Inferior parietal cortex (tissue), 1 donor: ENCODE measurements around the gene CCDC7.
"Not testable (repeated sequence)": the region's sequence is repeated elsewhere in the genome, so short reads cannot be mapped to it uniquely, and the experiment has no call there.

Experiments used
- DNase-seq: peaks from one replicate; pipeline ENCODE4 v3.0.0-alpha.2; 2016; ENCODE audit errors: extremely low spot score

Gene CCDC7

DNA sequence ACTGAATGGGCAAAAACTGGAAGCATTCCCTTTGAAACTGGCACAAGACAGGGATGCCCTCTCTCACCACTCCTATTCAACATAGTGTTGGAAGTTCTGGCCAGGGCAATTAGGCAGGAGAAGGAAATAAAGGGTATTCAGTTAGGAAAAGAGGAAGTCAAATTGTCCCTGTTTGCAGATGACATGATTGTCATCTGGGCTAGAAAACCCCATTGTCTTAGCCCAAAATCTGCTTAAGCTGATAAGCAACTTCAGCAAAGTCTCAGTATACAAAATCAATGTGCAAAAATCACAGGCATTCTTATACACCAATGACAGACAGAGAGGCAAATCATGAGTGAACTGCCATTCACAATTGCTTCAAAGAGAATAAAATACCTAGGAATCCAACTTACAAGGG lies 116.8 kb downstream of the CCDC7 start:
- DNase-seq = not testable (repeated sequence)

DNA sequence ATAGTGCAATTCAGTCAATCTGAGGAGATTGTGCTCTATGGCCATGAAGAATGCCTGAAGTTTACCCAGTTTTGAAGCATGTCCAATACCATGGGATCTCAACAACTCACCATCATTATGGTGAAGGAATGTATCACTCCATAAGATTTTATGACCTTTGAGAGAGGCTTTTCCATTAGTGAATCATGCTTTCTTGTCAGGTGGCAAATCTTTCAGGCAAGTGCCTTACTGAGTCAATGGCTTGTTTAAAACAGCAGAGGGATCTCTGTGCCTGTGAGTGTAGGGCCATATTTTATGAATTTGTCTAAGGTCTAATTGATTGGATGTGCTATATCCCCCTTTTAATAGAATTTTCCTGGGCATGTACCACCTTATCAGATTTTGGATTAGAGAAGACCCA lies 131.5 kb downstream of the CCDC7 start:
- DNase-seq = no peak

DNA sequence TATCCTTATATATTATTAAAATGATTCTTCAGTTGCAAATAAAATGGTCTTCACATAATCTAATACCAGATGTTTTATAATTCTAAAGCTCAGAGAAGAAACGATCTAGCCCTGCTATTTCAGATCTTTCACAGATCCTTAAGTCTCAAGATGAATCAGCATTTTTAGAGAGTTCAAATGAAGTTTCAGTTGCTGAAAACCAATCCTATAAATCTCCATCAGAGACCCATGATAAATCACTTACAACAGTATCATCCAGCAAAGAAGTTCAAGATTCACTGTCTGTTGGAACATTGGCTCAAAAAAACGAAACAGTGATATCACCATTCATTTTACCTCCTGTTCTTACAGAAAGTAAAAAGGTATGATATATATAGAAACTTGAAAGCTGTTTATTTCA lies 137.0 kb downstream of the CCDC7 start:
- DNase-seq = no peak

DNA sequence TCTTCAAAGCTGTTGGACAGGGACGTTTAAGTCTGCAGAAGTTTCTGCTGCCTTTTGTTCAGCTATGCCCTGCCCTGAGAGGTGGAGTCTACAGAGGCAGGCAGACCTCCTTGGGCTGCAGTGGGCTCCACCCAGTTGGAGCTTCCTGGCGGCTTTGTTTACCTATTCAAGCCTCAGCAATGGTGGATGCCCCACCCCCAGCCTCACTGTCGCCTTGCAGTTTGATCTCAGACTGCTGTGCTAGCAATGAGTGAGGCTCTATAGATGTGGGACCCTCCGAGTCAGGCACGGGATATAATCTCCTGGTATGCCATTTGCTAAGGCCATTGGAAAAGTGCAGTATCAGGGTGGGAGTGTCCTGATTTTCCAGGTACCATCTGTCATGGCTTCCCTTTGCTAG lies 152.1 kb downstream of the CCDC7 start:
- DNase-seq = not testable (repeated sequence)

DNA sequence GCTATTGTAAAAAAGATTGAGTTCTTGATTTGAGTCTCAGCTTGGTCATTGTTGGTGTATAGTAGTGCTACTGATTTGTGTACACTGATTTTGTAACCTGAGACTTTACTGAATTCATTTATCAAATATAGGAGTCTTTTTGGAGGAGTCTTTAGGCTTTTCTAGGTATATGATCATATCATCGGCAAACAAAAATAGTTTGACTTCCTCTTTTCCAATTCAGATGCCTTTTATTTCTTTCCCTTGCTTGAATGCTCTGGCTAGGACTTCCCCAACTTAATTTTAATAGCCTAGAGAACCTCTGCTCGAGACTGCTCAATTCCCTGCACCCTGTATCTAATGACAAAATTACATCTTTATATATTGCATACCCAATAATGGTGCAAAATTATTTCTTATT lies 154.4 kb downstream of the CCDC7 start:
- DNase-seq = no peak

DNA sequence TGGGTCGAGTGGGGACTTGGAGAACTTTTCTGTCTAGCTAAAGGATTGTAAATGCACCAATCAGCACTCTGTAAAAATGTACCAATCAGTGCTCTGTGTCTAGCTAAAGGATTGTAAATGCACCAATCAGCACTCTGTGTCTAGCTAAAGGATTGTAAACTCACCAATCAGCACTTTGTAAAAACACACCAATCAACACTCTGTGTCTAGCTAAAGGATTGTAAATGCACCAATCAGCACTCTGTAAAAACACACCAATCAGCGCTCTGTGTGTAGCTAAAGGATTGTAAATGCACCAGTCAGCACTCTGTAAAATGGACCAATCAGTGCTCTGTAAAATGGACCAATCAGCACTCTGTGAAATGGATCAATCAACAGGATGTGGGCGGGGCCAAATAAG lies 155.6 kb downstream of the CCDC7 start:
- DNase-seq = not testable (repeated sequence)

DNA sequence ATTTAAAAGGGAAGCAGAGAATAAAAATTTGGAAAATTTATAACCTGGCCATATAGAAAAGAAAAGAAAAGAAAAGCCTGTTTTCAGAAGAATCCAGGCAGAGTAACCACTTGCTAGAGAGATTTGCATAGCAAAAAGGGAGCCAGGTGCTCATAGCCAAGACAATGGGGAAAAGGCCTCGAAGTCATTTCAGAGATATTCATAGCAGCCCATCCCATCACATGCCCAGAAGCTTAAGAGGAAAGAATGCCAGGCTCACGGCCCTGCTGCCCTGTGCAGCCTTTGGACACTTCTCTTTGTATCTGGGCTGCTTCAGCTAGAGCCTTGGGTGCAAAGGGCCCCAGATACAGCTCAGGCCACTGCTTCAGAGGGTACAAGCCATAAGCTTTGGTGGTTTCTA lies 159.8 kb downstream of the CCDC7 start:
- no peak for DNase-seq

DNA sequence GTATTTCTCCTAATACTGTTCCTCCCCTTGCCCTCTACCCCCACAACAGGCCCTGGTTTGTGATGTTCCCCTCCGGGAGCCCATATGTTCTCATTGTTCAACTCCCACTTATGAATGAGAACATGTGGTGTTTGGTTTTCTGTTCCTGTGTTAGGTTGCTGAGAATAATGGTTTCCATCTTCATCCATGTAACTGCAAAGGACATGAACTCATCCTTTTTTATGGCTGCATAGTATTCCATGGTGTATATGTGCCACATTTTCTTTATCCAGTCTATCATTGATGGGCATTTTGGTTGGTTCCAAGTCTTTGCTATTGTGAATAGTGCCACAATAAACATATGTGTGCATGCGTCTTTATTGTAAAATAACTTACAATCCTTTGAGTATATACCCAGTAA lies 164.6 kb downstream of the CCDC7 start:
- DNase-seq = not testable (repeated sequence)

DNA sequence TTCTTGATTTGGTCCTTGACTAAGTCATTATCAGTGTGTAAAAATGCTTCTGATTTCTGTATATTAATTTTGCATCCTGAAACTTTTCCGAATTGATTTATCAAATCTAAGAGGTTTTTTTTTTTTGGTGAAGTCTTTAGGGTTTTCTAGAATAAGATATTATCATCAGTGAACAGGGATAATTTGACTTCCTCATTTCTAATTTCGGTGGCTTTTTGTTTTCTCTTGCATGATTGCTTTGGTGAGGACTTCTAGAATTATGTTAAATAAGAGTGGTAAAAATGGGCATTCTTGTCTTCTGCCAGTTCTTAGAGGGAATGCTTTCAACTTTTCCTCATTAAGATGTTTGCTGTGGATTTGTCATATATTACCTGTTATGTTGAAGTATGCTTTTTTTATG lies 170.5 kb downstream of the CCDC7 start:
- DNase-seq = no peak

DNA sequence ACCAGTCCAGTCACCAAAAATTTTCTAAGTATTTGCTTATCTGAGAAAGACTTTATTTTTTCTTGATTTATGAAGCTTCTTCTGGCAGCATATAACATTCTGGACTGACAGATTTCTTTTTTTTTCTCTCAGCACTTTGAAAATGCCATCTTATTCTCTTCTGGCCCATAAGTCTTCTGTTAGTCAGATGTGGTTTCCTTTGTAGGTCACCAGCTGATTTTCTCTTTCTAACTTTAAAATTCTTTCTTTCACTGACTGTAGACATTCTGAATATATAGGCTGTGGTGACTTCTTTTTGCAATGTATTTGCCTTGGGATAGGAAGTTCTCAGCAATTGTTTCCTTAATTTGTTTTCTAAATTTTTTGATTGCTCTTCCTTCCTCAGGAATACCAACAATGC lies 172.5 kb downstream of the CCDC7 start:
- no peak for DNase-seq

DNA sequence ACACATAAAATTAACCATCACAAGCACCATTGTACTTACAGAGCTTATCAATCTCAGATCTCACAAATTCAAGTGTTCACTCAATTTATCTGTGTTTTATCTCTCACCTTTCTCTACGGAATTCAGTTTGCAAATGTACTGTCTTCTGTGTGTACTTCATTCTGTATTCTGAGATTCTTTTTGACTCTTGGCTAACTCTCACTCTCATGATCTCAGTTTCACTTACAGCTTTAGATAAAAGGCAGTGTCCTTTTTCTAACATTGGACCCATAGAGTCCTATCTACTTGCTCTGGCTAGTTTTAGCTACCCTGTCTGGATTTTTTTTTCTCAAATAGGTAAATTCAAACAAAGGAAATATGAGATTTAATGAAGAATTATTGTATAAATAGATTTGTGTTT lies 176.0 kb downstream of the CCDC7 start:
- no peak for DNase-seq

DNA sequence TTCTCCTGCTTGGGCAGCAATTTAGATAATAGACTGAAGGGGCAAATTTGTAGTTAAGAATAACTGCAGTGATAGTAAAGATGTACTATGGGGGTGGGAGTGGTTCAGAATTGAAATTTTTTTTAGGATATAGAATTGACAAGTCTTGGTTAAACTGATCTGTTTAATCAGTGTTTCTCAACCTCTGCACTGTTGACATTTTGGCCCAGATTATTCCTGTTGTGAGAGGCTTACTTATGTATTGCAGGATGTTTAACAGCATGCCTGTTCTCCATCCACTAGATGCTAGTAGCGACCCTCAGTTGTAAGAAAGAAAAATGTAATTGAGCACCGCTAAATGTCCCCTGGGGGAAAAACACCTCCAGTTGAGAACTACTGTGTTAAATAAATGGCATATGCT lies 176.5 kb downstream of the CCDC7 start:
- DNase-seq = no peak

DNA sequence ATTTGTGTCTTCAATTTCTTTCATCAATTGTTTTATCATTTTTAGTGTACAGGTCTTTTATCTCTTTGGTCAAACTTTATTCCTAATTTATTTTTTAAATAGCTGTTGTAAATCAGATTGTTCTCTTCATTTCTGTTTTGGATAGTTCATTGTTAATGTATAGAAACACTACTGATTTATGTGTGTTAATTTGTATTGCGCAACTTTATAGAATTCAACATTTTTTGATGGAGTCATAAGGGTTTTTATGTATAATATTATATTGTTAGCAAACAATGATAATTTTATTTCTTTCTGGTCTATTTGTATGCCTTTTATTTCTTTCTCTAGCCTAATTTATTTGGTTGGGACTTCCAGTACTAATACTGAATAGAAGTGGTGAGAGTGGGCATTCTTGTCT lies 181.2 kb downstream of the CCDC7 start:
- no peak for DNase-seq

DNA sequence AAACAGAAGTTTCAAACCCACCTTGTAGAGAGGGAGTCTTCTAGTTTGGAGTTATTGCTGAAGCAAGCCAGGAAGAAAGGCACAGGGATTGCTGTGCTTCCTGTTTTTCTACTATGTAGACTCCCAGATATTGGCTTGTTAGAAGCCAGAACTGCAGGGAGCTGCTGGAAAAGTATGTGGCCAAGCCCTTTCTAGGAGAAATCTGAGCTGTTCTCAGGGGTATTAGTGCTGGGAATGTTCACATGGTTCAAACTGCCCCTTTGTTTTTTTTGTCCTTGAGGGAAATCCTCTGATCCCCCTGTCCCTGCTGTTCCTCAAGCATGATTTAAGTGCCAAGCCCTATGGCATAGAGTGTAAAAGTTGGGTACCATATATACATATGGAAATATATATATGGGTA lies 184.0 kb downstream of the CCDC7 start:
- DNase-seq = no peak

DNA sequence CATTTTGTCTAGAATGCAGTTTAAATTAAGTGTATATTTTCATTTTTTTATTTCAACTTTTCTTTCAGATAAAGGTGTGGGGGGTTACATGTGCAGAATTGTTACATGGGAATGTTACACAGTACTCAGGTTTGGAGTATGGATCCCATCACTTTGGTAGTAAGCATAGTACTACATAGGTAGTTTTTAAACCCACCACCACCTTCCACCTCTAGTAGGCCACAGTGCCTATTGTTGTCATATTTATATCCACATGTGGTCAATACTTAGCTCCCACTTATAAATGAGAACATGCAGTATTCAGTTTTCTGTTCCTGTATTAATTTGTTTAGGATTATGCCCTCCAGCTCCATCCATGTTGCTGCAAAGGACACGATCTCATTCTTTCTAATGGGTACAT lies 200.6 kb downstream of the CCDC7 start:
- no peak for DNase-seq

DNA sequence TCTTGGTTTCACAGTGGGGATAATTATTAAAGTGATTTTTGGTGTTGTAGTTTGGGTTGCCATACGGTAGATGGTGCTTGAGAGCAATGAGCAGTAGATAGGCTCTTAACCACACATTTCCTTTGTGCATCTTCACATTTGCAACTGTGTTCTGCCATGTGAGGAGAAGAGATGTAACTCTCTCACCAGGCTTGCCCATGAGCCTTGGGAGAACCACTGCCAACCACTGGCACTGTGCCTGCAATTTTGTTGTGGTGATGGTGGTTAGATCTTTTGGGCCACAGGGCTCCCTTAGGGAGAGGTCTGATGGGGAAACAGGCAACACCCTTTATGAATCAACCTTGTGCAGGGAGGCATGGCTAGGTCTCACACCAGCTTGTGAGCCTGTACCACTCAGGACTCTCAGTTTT lies 204.3 kb downstream of the CCDC7 start:
- no peak for DNase-seq

DNA sequence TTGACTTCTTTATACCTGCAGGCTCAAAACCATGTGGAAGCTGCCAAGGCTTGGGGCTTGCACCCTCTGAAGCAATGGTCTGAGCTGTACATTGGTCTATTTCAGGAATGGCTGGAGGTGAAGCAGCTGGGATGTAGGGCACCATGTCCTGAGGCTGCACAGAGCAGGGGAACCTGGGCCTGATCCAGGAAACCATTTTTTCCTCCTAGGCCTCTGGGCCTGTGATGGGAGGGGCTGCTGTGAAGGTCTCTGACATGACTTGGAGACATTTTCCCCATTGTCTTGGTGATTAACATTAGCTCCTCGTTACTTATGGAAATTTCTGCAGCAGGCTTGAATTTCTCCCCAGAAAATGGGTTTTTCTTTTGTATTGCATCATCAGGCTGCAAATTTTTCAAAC lies 211.5 kb downstream of the CCDC7 start:
- DNase-seq = not testable (repeated sequence)

DNA sequence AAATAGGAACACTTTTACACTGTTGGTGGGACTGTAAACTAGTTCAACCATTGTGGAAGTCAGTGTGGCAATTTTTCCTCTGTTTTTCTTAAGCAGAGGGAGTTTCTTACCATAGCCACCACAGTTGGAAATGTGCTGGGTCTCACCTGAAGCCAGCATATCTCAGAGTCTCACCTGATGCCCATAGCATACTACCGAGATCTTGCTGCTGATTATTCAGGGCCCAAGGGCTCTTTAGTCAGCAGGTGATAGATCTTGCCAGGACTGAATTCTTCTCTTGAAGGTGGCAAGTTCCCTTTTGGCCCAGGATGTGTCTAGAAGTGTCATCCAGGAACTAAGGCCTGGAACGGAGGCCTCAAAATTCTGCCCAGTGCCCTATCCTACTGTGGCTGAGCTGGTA lies 215.4 kb downstream of the CCDC7 start:
- DNase-seq = no peak

DNA sequence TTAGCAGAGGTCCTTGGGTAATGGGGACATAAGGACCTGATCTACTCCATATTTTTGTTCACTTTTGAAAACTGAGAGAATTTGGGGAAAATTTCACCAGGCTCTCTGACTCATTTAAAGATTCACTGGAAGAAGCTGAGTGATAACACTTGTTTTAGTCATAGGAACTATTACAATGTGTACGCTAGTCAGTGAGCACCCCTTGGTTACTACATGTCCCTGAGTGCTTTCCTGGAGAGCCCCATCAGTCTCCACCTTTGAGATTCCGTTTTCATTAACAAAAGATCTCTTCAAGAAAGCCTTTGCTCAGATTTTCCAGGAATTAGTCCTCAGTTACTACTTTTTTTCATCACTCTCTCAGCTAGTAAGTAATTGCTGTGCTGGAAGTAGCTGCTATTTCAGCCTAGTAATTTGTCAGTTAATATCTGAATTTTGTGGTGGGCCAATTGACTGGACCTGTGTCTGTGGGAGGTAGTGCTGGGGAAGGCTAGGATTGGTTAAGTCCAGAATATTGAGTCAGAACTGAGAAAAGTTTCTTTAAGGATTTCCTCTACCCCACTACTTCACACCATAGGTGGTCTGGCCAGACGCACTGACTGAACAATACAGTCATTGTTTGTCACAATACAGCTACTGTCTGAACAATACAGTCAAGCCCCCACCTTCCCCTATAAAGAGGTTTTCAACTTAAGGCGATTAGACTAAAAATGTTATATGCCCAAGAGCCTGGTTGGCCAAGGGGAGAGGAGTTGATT lies 235.0 kb downstream of the CCDC7 start:
- DNase-seq = no peak

DNA sequence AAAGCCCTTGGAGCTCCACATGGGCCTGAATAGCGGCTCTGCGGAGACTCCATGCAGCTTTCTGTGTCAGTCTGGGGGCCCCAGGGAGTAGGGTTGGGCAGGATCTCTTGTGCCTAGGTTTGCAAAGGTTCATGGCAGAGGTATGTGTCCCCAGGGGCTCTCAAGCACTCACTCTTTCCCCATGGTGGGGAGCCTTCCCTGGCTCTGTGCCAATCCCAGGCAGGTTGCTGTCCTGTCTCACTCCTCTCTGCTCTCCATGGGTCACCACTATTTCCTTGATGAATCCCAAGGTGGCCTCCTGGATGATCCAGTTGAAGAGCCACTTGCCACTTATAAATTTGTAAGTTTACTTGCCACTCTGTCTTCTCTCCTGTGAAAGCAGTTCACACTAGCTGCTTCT lies 238.4 kb downstream of the CCDC7 start:
- DNase-seq = no peak

DNA sequence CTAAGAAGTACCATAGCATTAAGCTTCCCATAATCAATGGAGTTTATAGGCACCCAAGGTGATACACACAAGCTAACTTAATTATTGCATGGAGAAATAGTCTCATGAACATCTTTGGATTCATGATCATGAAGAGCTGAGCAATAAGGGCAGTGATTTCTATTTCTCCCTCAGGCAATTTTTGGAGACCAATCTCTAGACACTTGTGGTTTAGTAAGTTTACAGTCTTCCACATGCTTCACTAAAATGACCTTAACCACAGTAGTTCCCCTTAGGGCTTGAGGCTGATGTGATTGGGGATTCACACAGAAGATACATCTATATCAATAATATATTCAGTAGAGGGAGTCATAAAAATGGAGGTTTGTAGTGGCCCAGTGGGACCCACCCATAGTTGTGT lies 241.2 kb downstream of the CCDC7 start:
- DNase-seq = no peak

DNA sequence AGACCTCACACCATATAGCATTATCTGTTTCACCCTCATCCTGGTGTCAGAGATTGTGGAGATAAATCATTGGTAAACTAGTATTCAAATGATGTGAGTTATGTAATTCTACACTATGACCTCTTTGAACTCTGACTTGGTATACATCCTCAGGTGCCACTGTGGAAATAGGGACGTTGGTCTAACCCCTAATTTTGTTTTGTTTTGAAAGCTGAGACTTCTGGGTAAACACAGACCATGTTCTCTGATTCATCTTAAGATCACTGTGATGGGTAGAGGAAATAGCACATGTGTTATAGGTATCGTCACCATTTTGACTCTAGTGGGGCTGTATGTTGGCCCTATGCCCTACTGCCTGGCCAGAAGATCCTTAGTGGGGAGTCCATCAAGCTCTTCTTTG lies 241.6 kb downstream of the CCDC7 start:
- no peak for DNase-seq

DNA sequence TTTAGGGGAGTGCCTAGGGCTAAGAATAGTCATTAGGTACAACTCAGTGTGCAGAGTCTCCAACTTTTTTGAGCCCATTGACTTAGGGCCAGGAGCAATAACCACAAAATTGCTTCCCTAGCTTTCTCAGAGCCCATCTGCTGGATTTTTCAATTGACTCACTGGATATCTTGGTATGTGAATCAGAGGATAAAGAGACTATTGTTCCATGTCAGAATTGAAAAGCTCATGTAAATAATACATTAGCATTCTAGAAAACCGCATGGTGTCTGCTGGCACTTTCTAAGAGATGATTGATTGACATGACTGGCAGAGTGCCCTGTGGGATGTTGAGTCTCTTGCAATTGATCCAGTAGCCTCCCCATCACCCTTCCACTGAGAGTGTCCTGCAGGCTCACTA lies 246.2 kb downstream of the CCDC7 start:
- no peak for DNase-seq

DNA sequence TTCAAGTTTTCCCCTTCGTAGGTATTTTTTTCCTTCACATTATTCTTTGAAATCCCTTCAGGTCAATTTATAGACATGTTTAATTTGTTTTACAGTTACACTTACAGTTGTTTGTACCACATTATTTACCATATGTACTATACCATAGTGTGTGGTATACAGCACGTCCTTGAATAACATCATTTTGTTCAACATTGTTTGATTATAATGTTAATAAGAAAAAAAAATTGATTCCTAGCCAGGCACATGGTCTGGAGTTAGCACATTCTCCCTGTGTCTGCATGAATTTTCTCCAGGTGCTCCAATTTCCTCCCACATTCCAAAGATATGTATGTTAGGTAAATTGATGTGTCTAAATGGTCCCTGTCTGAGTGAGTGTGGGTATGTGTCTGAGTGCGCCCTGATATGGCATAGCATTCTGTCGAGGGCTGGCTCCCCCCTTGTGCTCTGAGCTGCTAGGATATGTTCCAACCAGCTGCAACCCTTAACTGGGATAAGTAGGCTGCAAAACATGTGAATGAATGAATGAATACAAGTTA lies 247.6 kb downstream of the CCDC7 start:
- DNase-seq = no peak
